GM18861 (cell line): ENCODE measurements around the gene RNF145.
A peak's percentile ranks its signal among the peaks of the same experiment; 100 is the strongest.

Experiments
- ATAC-seq: cut with Tn5 transposase; IDR thresholded peaks from one replicate; pipeline ENCODE4 v1.9.1; 2021; ENCODE audit not compliant: unreplicated experiment

The RNF145 gene

DNA sequence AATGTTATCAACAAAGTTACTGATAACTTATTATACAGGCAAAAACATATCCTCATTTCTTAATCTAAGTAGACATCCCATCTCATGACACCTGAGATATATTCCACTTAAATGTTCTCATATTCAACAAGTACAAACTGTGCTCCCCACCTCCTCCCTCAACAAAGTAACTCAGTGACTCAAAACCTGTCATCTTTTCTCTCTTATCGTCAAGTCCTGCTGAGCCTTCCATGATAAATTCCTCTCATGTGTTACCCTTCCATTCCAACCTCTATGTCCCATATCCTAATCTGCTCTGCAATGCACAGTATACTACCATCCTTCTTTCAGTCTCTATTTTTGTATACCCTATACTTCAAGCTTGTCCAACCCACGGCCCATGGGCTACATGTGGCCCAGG lies 13.6 kb downstream of the RNF145 start:
- ATAC-seq, result no peak

DNA sequence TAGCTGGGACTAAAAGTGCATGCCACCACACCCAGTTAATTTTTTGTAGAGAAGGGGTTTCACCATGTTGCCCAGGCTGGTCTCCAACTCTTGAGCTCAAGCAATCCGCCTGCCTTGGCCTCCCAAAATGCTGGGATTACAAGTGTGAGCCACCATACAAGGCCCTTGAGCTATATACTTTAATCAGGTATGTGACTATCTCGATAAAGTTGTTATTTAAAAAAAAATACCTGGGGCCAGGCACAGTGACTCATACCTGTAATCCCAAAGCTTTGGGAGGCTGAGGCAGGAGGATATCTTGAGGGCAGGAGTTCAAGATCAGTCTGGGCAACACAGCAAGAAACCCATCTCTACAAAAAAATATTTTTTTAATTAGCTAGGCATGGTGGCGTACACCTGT lies 19.2 kb downstream of the RNF145 start:
- ATAC-seq, result no peak

DNA sequence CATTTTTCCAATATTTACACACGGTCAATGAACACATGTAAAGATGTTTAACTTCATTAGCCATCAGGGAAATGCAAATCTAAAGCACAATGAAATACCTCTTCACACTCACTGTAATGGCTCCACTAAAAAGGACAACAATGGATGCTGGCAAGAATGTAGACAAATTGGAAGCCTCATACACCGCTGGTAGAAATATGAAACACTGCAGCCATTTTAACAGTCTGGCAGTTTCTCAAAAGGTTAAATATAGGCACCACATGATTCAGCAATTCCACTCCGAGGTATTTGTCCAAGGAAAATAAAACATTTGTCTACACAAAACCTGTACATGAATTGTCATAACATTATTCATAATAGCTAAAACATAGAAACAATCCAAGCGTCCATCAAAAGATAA lies 20.0 kb downstream of the RNF145 start:
- ATAC-seq, result no peak

DNA sequence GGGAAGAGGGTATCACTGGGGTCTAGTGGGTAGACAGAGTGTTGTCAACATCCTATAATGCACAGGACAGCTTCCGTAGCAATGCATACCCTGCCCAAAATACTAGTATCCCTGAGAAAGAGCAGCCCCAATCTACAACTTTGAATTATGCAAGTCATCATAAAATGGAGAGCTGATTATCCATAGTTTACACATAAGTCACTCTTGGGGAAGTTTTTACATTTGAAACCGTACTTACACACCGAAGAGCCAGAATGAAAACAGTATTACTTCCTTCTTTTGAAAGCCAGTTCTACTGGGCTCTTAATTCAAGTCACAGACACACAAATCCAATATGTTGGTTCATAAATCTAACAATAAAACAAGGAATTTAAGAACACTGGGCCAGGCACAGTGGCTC lies 21.6 kb downstream of the RNF145 start:
- no peak for ATAC-seq

DNA sequence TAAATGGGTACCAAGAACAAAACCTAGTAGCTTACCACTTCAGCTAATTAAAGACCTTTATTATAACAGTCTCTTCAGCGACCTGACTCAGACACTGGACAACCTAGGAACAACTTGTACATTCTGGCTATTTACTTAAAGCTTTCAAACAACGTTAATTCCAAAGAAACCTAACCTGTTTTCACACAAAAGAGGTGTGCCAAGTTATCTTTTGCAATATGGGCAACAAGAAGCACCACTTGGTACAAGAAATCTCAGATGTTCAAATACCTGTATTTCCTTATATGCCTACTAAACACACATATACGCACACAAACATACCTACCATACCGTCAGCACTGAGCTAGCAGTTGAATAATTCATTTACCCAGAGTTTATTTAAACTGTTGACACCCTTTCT lies 23.0 kb downstream of the RNF145 start:
- no peak for ATAC-seq

DNA sequence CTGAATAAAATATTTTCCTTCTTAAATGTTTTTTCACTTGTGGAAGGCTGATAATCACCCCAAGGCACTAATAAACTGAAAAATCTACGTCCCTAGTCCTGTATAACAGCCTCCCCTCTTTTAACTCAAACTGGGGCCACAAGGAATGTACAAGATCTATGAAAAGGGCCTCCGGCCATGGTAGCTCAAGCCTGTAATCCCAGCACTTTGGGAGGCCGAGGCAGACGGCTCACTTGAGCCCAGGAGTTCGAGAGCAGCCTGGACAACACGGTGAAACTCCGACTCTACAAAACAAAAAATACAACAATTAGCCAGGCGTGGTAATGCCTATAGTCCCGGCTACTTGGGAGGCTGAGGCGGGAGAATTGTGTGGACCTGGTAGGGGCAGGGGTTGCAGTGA lies 23.6 kb downstream of the RNF145 start:
- ATAC-seq, result no peak

DNA sequence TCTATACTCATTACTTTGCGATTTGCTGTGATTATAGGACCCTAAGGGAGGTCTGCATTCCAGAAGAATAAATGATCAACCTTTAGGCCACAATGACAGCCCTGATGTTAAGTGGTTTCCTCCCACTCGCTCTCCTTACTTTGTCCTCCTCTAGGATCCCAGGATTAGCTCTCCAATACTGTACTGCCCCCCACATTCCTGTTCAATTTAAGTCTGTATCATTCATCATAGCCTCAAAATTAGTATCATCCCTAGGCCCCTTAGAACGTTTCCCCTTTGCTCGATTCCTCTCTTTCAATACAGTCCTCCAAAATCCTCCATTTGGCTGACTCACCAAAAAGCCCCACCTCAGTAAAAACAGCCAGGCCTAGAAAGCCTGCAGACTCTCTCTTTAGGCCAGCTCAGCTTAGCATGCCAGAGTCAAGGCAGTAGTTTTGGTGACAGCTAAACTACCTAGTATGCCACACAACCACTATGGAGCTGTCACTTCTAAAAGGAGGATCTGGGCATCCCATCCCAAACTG lies 24.4 kb downstream of the RNF145 start:
- peak; percentile 36 for ATAC-seq

DNA sequence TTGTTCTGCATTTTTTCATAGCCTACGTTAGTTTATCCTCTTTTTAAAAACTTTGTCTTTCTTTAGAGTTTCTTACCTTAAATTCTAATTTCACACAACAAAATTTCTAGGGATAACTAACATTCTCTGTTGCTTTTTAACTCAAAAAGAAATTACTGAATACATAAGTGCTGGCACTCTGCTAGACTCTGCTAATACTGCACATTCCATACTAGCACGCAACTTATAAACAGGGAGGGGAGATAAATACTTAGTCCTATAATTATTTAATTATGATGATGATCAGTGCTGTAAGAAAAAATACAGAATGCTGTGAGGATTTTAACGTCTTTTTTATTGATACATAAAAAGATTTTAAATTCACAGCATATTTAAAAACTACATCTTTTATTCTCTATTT lies 25.1 kb downstream of the RNF145 start:
- ATAC-seq, result no peak

DNA sequence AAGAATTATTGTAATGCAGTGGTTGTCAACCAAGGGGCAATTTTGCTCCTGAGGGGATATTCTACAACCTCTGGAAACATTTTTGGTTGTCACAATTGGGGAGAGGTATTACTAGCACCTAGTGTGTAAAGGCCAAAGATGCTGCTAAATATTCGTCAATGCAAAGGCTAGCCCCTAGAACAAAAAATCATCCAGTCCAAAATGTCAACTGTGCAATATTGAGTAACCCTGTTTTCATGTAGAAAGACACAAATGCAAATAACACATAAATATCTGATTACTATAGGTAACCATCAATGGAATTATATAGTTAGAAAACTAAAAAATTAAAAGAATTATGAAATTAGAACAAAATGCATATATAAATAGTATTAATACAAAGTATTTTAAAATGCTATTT lies 26.1 kb downstream of the RNF145 start:
- ATAC-seq, result no peak

DNA sequence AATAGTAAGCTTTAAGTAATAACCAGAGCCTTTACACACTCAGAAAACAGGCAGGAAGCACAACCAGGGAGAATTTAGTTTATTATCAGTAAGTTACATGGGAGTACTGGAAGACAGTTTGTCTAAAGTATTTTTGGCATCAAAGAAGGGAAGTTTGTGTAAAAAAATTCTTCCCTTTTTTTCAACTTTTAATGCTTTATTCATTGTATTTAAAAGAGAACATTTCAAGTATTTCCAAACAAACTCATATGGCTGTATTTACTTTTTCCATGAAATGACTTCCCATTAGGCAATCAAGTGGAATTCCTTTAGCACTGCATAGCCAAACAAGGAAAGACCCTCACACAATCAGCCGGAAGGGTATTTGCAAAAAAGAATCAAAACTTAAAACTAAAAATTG lies 26.7 kb downstream of the RNF145 start:
- ATAC-seq, result no peak

DNA sequence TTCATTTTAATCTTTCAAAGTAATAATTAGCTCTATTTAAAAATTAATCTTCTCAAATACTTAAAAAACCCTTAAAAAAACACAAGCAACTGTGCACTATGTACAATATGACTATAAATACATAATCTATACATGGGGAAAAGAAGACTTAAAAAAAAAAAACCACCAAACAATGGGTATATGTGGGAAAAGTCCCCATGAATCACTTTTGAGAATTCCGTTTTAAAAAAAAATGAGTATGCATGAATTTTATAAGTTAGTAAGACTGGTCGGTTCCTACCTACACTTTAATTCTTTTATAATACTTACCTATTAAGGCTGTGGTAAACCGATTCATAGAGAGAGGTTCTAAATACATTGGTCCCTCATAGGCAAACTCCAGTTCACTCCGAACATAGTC lies 27.7 kb downstream of the RNF145 start:
- no peak for ATAC-seq

DNA sequence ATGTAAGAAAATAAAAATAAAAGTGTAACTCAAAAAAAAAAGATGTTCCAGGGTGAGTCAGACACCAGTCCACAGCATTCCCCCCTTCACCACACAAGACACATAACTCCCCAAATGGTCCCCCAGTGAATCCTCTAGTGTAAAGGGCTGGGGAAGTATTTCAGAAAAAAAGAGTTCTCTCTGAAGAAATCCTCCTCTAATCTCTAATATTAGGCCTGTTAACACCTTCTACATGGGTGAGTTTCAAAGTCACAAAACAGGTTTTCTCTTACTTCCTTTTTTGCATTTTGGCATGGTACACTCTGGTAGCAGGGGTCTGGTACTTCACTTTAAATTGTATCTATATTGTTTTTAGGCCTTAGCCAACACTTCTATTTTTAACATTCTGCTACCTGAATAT lies 28.2 kb downstream of the RNF145 start:
- ATAC-seq, result peak; percentile 45

DNA sequence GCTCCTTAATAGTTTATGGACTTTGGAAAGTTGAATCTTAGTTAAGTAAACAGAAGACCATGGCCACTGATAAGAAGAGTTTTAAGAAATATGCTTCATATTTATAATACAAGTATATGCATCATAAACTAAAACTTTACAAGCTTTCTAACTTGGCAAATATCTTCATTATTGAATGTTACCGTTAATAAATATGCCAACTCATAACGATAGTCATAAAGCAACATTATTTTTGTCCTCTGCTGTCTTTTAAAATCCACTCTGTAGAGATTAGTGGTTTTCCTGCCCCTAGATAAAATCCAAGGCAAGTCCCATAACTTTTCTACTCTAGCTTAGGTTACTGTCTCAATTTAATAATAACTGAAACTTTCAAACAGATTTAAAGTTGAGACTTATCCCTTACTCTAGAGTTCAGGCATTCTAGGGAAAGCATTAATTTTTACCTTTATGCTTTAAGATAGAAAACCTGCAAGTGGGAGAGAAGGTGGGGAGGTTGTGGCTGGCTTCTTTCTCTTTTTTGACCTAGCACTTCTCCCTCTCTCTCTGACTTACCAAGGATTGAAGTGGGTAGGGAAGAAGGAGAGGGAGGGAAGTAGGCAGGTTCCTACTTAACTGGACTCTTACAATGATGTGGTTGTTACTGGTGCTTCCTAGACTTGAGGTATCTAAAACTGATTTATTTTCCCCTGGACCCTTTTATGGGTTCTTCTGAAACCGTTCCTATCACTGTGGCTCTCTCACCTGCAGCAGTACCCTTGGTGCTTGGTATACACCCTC lies 29.6 kb downstream of the RNF145 start:
- ATAC-seq, result no peak

DNA sequence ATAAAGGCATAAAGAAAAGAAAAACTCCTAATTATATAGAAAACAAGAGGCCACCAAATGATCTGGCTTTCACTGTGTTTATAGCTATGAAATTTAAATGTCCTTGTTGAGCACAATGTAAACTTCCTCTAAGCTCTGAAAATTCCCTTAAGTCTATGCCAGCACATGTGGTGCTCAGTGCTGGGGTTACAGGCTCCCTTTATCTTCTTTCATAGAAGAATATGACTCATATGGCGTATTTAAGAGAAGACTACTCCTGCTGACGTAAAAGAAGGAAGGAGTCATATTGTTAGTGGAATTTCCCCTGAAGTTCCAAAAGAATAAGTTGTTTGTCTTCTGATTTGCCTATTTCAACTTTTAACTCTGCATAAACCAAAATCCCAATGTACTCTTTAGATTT lies 30.4 kb downstream of the RNF145 start:
- ATAC-seq, result peak; percentile 60

DNA sequence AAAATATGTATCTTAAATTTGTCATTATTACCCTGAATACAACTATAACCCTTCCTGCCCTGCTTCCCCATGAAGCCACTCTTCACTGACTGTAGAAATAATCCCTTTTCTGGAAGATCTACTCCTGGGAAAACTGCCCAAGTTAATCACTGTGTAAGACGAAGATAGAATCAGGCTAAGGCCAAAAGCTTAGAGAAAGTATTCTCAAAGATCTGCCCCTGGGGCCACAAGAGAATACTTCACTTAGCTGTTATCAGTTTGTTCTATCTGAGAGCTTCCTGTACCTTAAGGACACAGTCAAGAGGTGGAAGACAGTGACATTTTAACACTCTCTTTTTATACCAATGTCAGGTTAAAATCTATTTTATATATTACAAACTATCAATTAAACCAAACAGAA lies 33.8 kb downstream of the RNF145 start:
- no peak for ATAC-seq

DNA sequence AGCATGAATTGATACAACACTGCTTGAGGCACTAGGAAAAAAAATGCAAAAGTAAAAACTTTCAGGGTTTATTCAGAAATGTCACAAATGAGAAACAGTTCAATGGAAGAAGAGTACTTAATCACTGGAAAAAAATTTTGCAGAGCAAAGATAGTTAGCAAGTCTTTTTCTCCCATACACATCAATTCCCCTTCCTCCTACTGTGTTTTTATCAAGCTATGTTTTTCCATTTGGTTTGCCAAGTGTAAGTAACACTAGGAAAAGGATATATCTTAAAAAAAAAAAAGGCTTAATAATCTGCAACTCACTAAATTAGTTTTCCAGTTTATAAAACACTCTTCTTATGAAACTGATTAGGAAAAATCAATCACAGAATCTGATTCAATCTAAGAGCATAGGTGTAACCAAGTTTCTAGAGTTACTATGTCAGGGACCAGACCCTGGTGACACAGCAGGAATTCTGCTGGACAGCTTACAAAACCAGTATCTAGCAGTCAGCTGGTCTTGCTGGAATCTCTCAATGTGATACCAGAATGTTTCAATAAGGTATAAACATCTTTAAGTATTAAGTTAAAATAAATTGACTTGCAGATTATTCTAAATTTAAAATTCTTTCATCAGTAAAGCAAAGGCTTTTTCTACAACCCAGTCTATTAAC lies 34.7 kb downstream of the RNF145 start:
- no peak for ATAC-seq

DNA sequence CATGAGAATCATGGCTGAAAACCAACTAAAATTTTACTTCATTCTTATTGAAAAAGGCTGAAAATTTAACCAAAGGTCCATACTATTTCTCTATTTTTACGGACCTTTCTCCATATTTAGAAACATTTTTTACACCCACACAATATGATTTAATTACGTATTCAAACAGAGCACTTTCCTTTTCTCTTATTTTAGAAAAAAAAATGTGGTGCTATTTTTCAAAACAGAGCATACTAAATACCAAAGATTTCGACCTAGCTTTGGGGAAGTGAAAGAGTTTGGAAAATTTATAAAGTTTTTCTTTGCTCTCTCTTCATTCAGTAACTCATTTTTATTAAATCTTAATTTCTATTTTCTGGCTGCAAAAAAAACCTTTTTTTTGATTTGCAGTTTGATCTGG lies 38.1 kb downstream of the RNF145 start:
- ATAC-seq, result no peak

DNA sequence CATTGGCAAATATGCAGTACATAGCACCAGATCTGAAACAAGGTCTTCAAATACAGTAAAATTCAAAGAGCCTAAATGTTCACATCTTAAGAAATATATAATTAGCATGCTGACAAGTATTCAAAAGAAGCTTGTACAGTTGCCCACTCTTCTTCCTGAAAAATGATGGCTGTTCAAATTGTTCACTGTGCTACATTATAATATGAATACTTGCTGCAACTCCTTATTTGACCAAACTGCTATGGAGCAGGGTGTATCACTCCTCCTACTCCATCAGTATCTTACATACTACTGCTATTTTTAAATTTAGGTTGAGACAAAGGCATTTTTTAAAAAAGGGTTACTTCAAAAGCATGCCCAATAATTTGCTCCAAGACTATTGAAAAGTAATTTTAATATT lies 39.3 kb downstream of the RNF145 start:
- no peak for ATAC-seq

DNA sequence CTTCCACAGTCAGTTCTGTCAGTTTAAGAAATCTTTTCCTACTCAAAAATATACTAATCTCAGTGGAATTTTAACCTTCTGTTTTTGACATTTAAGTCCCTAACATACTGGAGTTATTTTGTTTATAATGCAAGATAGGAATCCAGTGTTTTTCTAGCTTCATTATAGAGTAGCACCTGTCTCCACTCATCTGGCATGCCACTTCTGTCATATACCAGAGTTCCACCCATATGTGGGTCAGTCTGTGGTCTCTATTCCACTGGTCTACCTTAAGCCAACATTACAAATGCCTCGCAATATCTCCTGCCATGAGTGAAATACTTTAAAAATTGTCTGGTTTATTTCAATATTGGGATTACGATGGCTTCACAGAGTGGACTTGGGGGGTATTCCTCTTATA lies 42.9 kb downstream of the RNF145 start:
- no peak for ATAC-seq

DNA sequence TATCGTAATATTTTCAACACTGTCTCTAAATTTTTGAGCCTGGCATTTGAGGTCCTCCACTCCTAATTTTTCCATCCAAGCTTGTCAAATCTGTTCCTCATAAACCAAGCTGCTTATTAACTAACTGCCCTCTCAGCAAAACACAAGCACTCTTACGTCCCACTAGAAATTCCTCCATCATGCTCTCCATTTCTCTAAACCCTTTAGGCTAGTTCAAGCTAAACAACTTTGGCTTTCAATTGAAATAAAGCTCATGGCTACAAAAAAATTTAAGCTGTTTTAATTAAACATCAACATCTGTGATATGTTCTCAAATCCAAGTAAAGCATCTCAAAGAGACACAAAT lies 45.7 kb downstream of the RNF145 start:
- no peak for ATAC-seq

DNA sequence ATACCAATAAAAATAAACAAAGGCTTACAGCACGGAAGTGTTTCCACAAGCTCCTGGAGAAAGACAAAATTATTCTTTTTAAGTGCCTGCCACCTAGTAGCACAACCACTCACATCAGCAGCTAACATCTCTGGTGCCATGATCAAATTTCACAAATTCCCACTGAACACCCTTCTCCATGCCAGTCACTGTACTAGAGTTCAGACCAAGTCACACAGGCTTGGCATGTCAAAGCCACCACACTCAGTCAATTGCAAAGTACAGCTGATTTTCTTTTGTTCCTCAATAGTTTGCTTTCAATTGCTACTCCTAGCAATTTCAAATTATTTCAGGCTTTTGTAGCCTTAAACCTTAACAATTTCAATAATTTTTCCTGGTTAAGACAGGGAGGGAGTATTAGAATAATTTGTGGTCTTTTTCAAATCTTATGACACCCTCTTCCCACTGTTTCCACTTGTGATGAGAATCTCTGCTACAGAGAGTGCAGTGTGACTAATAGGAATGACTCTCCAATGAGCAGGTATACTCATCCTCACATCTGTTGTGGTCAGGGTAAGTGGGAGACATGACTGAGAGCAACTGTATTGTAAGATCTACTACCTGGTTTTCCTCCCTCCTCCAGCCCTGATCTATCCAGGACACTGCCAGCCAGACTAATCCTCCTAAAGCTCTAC lies 46.2 kb downstream of the RNF145 start:
- no peak for ATAC-seq
